Panc1 (cell line): ENCODE data around the gene MUC7. TPM values are rescaled to one million over a fixed set of nuclear protein-coding genes. Genes with fewer than 3 reads are reported as not detected.

ENCODE experiments used
- ATAC-seq: fragments of 200-7000 bp; cut with Tn5 transposase; 2 replicates; pipeline ENCODE4 v1.9.1; 2020; ENCODE audit warnings: mild to moderate bottlenecking, moderate library complexity
- BruUV-seq: library from RNA; stranded (reverse); fragments of 400-500 nt; replicated peaks from 2 replicates; lab custom pipeline; 2021; lab: Mats Ljungman, UMichigan
- CTCF ChIA-PET: fragments of 300-600 bp; sonication (Branson Sonifier 250); formaldehyde crosslinking; loops from one replicate; lab custom pipeline; 2022; ENCODE audit warnings: antibody characterized with exemption; lab: Charles Lee
- POLR2A ChIA-PET: fragments of 300-600 bp; sonication (Branson Sonifier 250); formaldehyde crosslinking; loops from one replicate; lab custom pipeline; 2022; ENCODE audit warnings: antibody characterized with exemption; lab: Charles Lee
- DNase-seq: peaks from one replicate; pipeline ENCODE4 v3.0.0-alpha.2; 2010; ENCODE audit warnings: low read depth, low spot score
- H3K27ac ChIP-seq: 2 replicates; pipeline ENCODE4 v1.5.1; 2011; ENCODE audit warnings: mild to moderate bottlenecking, low read length, inconsistent platforms
- H3K27me3 ChIP-seq: fragments of 200-500 bp; sonication (Bioruptor generic); 2 replicates; pipeline ENCODE4 v1.6.0; 2014; ENCODE audit warnings: low read length, inconsistent platforms; ENCODE audit not compliant: control insufficient read depth, insufficient read depth
- H3K36me3 ChIP-seq: fragments of 200-500 bp; sonication (Bioruptor generic); 2 replicates; pipeline ENCODE4 v1.5.1; 2014; ENCODE audit warnings: inconsistent platforms, mild to moderate bottlenecking, low read length, moderate library complexity; ENCODE audit not compliant: control insufficient read depth, insufficient read depth
- H3K4me1 ChIP-seq: 2 replicates; pipeline ENCODE4 v1.5.1; 2011; ENCODE audit warnings: inconsistent platforms, mild to moderate bottlenecking, low read length, moderate library complexity; ENCODE audit not compliant: control insufficient read depth, insufficient read depth
- H3K4me3 ChIP-seq, 2 experiments: 2 replicates each; pipeline ENCODE4 v1.5.1; 2011 to 2012; ENCODE audit warnings: low read depth in 2 of 2, low read length in 2 of 2, mild to moderate bottlenecking in 2 of 2, inconsistent platforms in 1 of 2, moderate library complexity in 1 of 2
- H3K9me3 ChIP-seq: fragments of 200-500 bp; sonication (Bioruptor generic); 2 replicates; pipeline ENCODE4 v1.5.1; 2014; ENCODE audit warnings: low read depth, mild to moderate bottlenecking, inconsistent platforms, low read length, moderate library complexity; ENCODE audit not compliant: control insufficient read depth, insufficient read depth
- CTCF ChIP-seq: fragments of 450-650 bp; IDR thresholded peaks from 2 replicates; pipeline ENCODE4 v1.5.1; 2017; ENCODE audit warnings: mild to moderate bottlenecking
- POLR2AphosphoS5 ChIP-seq: IDR thresholded peaks from 2 replicates; pipeline ENCODE4 v1.6.1; 2012; ENCODE audit warnings: mild to moderate bottlenecking, low read depth, low read length, moderate library complexity
- REST ChIP-seq, 2 experiments: IDR thresholded peaks; 2 replicates each; pipeline ENCODE4 v1.6.1; 2011 to 2012; ENCODE audit warnings: low read depth in 2 of 2, control low read depth in 1 of 2, low read length in 1 of 2, mild to moderate bottlenecking in 1 of 2, moderate library complexity in 1 of 2; ENCODE audit not compliant: insufficient read depth in 1 of 2
- SIN3A ChIP-seq: IDR thresholded peaks from 2 replicates; pipeline ENCODE4 v1.6.1; 2012; ENCODE audit warnings: low read depth, mild to moderate bottlenecking, low read length, moderate library complexity, borderline replicate concordance; ENCODE audit not compliant: insufficient read depth
- TCF7L2 ChIP-seq: IDR thresholded peaks from 2 replicates; pipeline ENCODE4 v1.6.1; 2011; ENCODE audit warnings: mild to moderate bottlenecking, low read depth, low read length, inconsistent platforms
- in situ Hi-C: cut with HindIII; loops from 2 replicates; pipeline ENCODE4 v1.10.0; 2016; ENCODE audit warnings: low sequenced_read_pairs, low pct_unique_long_range_greater_than_20kb
- intact Hi-C: fragments of 100-400 bp; cut with micrococcal nuclease; formaldehyde crosslinking; loops from one replicate; pipeline ENCODE4 v1.10.0; 2022; ENCODE audit not compliant: unreplicated experiment
- total RNA-seq: library from RNA; stranded (reverse); gene quantifications from one replicate; pipeline ENCODE4 v1.2.1, GENCODE V29; 2021; ENCODE audit not compliant: unreplicated experiment

Gene MUC7
- total RNA-seq, 1 experiment from 2014 or later = not detected

GRCh38 chr4:70515367-70516250 is 43.6 kb downstream of the MUC7 start:
- intact Hi-C loops = no loop called here
- Histone ChIP-seq H3K27me3 (no peaks in the 10 kb centered on the region), H3K4me3 (no peak overlapping the region), H3K4me1 (no peaks in the 10 kb centered on the region), H3K27ac (no peak overlapping the region), H3K36me3 (no peaks in the 10 kb centered on the region), H3K9me3 (no peaks in the 10 kb centered on the region)
- in situ Hi-C loops = no loop called here
- CTCF ChIA-PET = no interaction called here
- no peak for TF ChIP-seq SIN3A
- no TSS peak for BruUV-seq
- POLR2A ChIA-PET = no interaction called here
- no peak for DNase-seq
- ATAC-seq = no peak

- H3K27ac ChIP-seq = no peak within 1 kb of the TSS
- no peaks in the 10 kb centered on the region for H3K4me1 ChIP-seq
- POLR2A ChIA-PET = no interaction called here
- CTCF ChIA-PET = no interaction called here
- TF ChIP-seq POLR2AphosphoS5 (no peak), TCF7L2 (no peak), SIN3A (no peak), CTCF (no peak), REST (IDR thresholded peaks at IDR 0.05; ENCODE audit: insufficient read depth in 1 of 2, low read depth in 2 of 2, low read length in 1 of 2) (no peak)
- no peaks in the 10 kb centered on the region for H3K36me3 ChIP-seq
- no peak within 1 kb of the TSS for H3K4me3 ChIP-seq
- in situ Hi-C loops (no loop called here), intact Hi-C loops (no loop called here)
- no TSS peak for BruUV-seq
- no peak for ATAC-seq
- H3K9me3 ChIP-seq = no peaks in the 10 kb centered on the region
- no peak for DNase-seq
- no peaks in the 10 kb centered on the region for H3K27me3 ChIP-seq
Measured at GRCh38 chr4:70518269-70518668, 46.3 kb downstream of the MUC7 start, which contains the start of gene AMTN. Gene AMTN, plus strand, starts transcription at chr4:70518569. Its CDS starts 209 bp downstream, at chr4:70518778.

- in situ Hi-C loops = no loop called here
- no peaks in the 10 kb centered on the region for H3K27me3 ChIP-seq
- H3K36me3 ChIP-seq = no peaks in the 10 kb centered on the region
- H3K4me1 ChIP-seq = no peaks in the 10 kb centered on the region
- intact Hi-C loops = no loop called here
- TF ChIP-seq CTCF (no peak), SIN3A (no peak), POLR2AphosphoS5 (no peak), TCF7L2 (no peak), REST (IDR thresholded peaks at IDR 0.05; ENCODE audit: insufficient read depth in 1 of 2, low read depth in 2 of 2, low read length in 1 of 2) (no peak)
- no peaks in the 10 kb centered on the region for H3K9me3 ChIP-seq
- ChIA-PET POLR2A (no interaction called here), CTCF (interaction anchor here (0.6 kb wide), 1 partner anchor 866 kb away, joined by 6 read pairs; no protein-coding TSS in a partner anchor)
- no TSS peak for BruUV-seq
- H3K4me3 ChIP-seq = no peak overlapping the region
- DNase-seq (no peak), ATAC-seq (no peak)
- H3K27ac ChIP-seq = no peak overlapping the region
Measured at GRCh38 chr4:70518716-70519115, 46.7 kb downstream of the MUC7 start.
